ENCODE results near the gene ATP6V0A4. TPM values are rescaled to one million over a fixed set of nuclear protein-coding genes. Genes with fewer than 3 reads are reported as not detected.
"Not testable (repeated sequence)": the region's sequence is repeated elsewhere in the genome, so short reads cannot be mapped to it uniquely, and the experiment has no call there.

Gene ATP6V0A4
- polyA plus RNA-seq, 1 donor: 0.12 TPM

DNA sequence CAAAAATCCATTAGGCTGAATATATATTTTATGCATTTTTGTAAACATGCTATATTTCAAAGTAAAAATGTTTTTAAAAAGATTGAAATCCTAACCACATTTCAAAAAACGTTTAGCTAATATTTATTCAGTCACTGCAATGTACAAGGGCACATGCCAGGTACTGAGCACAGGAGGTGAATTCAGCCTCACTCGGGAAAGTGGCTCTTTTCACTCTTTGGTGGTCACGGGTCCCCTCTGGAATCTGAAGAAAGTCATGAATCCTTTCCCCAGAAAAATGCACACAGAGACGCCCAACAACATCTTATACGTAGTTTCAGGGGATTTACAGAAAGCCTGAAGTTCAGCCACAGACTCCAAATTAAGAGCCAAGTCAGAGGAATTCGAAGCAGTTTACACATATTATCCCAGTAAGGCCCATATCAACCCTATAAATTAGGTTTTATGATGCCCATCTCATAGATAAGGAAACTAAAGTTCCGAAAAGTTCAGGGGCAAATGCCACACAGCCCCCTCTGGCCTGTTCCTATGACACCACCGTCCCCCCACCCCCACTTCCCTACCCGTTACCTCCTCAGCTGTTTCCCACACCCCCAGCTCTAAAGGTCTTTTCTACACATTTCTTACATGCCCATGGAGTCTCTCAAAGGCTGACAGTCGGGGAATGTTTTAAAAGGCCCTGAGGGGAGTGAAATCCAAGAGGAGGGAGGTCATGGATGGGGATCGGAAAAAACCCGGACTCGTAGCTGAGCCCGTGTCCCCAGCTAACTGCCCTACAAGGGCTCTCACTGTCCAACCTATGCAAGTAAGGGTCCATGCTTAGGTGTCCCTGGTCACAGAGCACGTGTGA lies 87.2 kb downstream of the ATP6V0A4 start:
- Histone ChIP-seq H3K27ac (ENCODE audit: low read length) (no peak overlapping the region), H3K4me3 (ENCODE audit: low read length) (no peak overlapping the region), H3K27me3 (ENCODE audit: control insufficient read depth, insufficient read depth, low read length) (no peaks in the 10 kb centered on the region), H3K4me1 (ENCODE audit: control insufficient read depth, insufficient read depth, low read length) (no peaks in the 10 kb centered on the region), H3K36me3 (ENCODE audit: control insufficient read depth, insufficient read depth, low read length) (no peaks in the 10 kb centered on the region), H3K9me3 (ENCODE audit: control insufficient read depth, low read depth, low read length) (no peaks in the 10 kb centered on the region)
- WGBS (ENCODE audit: insufficient coverage, low lambda C conversion rate): 59% methylated on average over 4 of the region's 15 CpGs
- no peak for DNase-seq

GRCh38 chr7:138705167-138705566 lies 92.8 kb downstream of the ATP6V0A4 start:
- Histone ChIP-seq H3K4me1 (ENCODE audit: control insufficient read depth, insufficient read depth, low read length) (no peaks in the 10 kb centered on the region), H3K9me3 (ENCODE audit: control insufficient read depth, low read depth, low read length) (no peaks in the 10 kb centered on the region), H3K27me3 (ENCODE audit: control insufficient read depth, insufficient read depth, low read length) (no peaks in the 10 kb centered on the region), H3K4me3 (ENCODE audit: low read length) (no peak overlapping the region), H3K36me3 (ENCODE audit: control insufficient read depth, insufficient read depth, low read length) (no peaks in the 10 kb centered on the region), H3K27ac (ENCODE audit: low read length) (no peak overlapping the region)
- WGBS (ENCODE audit: insufficient coverage, low lambda C conversion rate): 100% methylated on average over 1 of the region's 7 CpGs
- no peak for DNase-seq

DNA sequence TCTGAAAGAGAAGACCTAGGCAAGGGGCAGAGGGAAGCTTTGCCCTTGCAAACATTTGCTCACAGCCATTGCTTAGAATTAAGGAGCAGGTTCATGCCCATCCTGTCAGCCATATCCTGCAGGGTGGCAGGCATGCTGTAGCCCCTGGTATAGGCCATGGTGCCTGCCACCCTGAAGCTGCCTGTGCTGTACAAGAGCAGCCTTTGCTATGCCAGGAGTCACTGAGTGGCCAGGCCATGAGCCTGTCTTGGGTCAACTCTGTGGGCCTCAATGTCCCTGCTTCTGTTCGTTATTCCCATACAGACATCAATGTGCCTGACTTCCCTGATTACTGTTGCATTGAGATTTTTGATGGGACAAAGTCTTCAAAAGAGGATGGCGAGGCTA lies 96.5 kb downstream of the ATP6V0A4 start:
- no peaks in the 10 kb centered on the region for H3K27me3 ChIP-seq (ENCODE audit: control insufficient read depth, insufficient read depth, low read length)
- no peak for DNase-seq
- no peaks in the 10 kb centered on the region for H3K9me3 ChIP-seq (ENCODE audit: control insufficient read depth, low read depth, low read length)
- no CpG with 5 or more reads among the region's 2 CpGs for WGBS (ENCODE audit: insufficient coverage, low lambda C conversion rate)
- no peaks in the 10 kb centered on the region for H3K4me1 ChIP-seq (ENCODE audit: control insufficient read depth, insufficient read depth, low read length)
- H3K27ac ChIP-seq (ENCODE audit: low read length): no peak overlapping the region
- H3K4me3 ChIP-seq (ENCODE audit: low read length): no peak overlapping the region
- no peaks in the 10 kb centered on the region for H3K36me3 ChIP-seq (ENCODE audit: control insufficient read depth, insufficient read depth, low read length)

- H3K4me3 ChIP-seq (ENCODE audit: low read length): no peak within 1 kb of the TSS
Observed at GRCh38 chr7:138700857-138701536, 97.0 kb downstream of the ATP6V0A4 start, which contains the start of gene SVOPL. Gene SVOPL, minus strand, starts transcription at chr7:138701362. Its CDS starts 22,317 bp downstream, at chr7:138679045.

GRCh38 chr7:138699661-138700060 lies 98.3 kb downstream of the ATP6V0A4 start:
- DNase-seq: no peak
- H3K36me3 ChIP-seq (ENCODE audit: control insufficient read depth, insufficient read depth, low read length): no peaks in the 10 kb centered on the region
- WGBS (ENCODE audit: insufficient coverage, low lambda C conversion rate): no CpG with 5 or more reads among the region's 9 CpGs
- no peaks in the 10 kb centered on the region for H3K27me3 ChIP-seq (ENCODE audit: control insufficient read depth, insufficient read depth, low read length)
- H3K27ac ChIP-seq (ENCODE audit: low read length): no peak overlapping the region
- no peak overlapping the region for H3K4me3 ChIP-seq (ENCODE audit: low read length)
- no peaks in the 10 kb centered on the region for H3K9me3 ChIP-seq (ENCODE audit: control insufficient read depth, low read depth, low read length)
- no peaks in the 10 kb centered on the region for H3K4me1 ChIP-seq (ENCODE audit: control insufficient read depth, insufficient read depth, low read length)

More at GRCh38 chr7:138700857-138701536, 97.0 kb downstream of the ATP6V0A4 start, which contains the start of gene SVOPL:
- no peaks in the 10 kb centered on the region for H3K9me3 ChIP-seq (ENCODE audit: control insufficient read depth, low read depth, low read length)
- no CpG with 5 or more reads among the region's 7 CpGs for WGBS (ENCODE audit: insufficient coverage, low lambda C conversion rate)
- H3K36me3 ChIP-seq (ENCODE audit: control insufficient read depth, insufficient read depth, low read length): no peaks in the 10 kb centered on the region
- H3K27ac ChIP-seq (ENCODE audit: low read length): no peak within 1 kb of the TSS
- H3K27me3 ChIP-seq (ENCODE audit: control insufficient read depth, insufficient read depth, low read length): no peaks in the 10 kb centered on the region
- no peaks in the 10 kb centered on the region for H3K4me1 ChIP-seq (ENCODE audit: control insufficient read depth, insufficient read depth, low read length)
- no peak for DNase-seq

DNA sequence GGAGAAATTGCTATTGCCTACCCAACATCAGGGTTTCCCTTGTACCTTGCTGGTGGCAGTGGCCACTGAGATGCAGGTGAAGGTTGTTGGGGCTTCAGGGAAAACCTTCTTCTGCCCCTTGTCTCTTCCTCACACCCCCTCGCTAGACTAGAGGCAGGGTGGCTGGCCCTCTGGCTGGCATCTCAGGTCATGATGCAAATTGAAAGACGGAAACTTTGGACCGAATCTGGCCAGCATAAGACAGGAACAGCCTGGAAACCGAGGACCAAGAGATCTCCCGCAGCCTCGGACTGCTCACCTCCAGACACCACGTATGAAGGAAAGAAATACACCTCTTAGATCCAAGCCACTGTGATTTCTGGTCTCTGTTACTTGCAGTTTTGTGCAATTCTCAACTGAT lies 99.7 kb downstream of the ATP6V0A4 start:
- Histone ChIP-seq H3K36me3 (ENCODE audit: control insufficient read depth, insufficient read depth, low read length) (no peaks in the 10 kb centered on the region), H3K27ac (ENCODE audit: low read length) (no peak overlapping the region), H3K9me3 (ENCODE audit: control insufficient read depth, low read depth, low read length) (no peaks in the 10 kb centered on the region), H3K27me3 (ENCODE audit: control insufficient read depth, insufficient read depth, low read length) (no peaks in the 10 kb centered on the region), H3K4me1 (ENCODE audit: control insufficient read depth, insufficient read depth, low read length) (no peaks in the 10 kb centered on the region), H3K4me3 (ENCODE audit: low read length) (no peak overlapping the region)
- DNase-seq: no peak
- no CpG with 5 or more reads among the region's 7 CpGs for WGBS (ENCODE audit: insufficient coverage, low lambda C conversion rate)

- Histone ChIP-seq H3K27ac (ENCODE audit: low read length) (no peak overlapping the region), H3K4me1 (ENCODE audit: control insufficient read depth, insufficient read depth, low read length) (no peaks in the 10 kb centered on the region), H3K9me3 (ENCODE audit: control insufficient read depth, low read depth, low read length) (no peaks in the 10 kb centered on the region), H3K4me3 (ENCODE audit: low read length) (no peak overlapping the region), H3K27me3 (ENCODE audit: control insufficient read depth, insufficient read depth, low read length) (no peaks in the 10 kb centered on the region), H3K36me3 (ENCODE audit: control insufficient read depth, insufficient read depth, low read length) (no peaks in the 10 kb centered on the region)
- WGBS (ENCODE audit: insufficient coverage, low lambda C conversion rate): 49% methylated on average over 2 of the region's 2 CpGs
- DNase-seq: no peak
Observed at GRCh38 chr7:138697535-138698182, 100.3 kb downstream of the ATP6V0A4 start.

DNA sequence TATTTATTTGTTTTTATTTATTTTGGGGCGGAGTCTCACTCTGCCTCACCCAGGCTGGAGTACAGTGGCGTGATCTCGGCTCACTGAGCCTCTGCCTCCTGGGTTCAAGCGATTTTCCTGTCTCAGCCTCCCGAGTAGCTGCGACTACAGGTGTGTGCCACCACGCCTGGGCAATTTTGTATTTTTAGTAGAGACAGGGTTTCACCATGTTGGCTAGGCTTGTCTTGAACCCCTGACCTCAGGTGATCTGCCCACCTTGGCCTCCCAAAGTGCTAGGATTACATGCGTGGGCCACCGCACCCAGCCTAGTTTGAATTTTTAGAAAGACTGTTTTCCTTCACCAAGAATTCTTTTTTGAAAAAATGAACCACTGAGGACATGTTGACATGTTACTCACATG lies 102.2 kb downstream of the ATP6V0A4 start:
- WGBS (ENCODE audit: insufficient coverage, low lambda C conversion rate): no CpG with 5 or more reads among the region's 9 CpGs
- not testable (repeated sequence) for H3K27me3 ChIP-seq (ENCODE audit: control insufficient read depth, insufficient read depth, low read length); H3K27ac ChIP-seq (ENCODE audit: low read length); H3K4me1 ChIP-seq (ENCODE audit: control insufficient read depth, insufficient read depth, low read length); H3K9me3 ChIP-seq (ENCODE audit: control insufficient read depth, low read depth, low read length); H3K4me3 ChIP-seq (ENCODE audit: low read length); DNase-seq; H3K36me3 ChIP-seq (ENCODE audit: control insufficient read depth, insufficient read depth, low read length)

- Histone ChIP-seq H3K36me3 (ENCODE audit: control insufficient read depth, insufficient read depth, low read length) (no peaks in the 10 kb centered on the region), H3K4me1 (ENCODE audit: control insufficient read depth, insufficient read depth, low read length) (no peaks in the 10 kb centered on the region), H3K27ac (ENCODE audit: low read length) (no peak overlapping the region), H3K9me3 (ENCODE audit: control insufficient read depth, low read depth, low read length) (no peaks in the 10 kb centered on the region), H3K27me3 (ENCODE audit: control insufficient read depth, insufficient read depth, low read length) (no peaks in the 10 kb centered on the region), H3K4me3 (ENCODE audit: low read length) (no peak overlapping the region)
- no peak for DNase-seq
- no CpG with 5 or more reads among the region's 4 CpGs for WGBS (ENCODE audit: insufficient coverage, low lambda C conversion rate)
Observed at GRCh38 chr7:138695106-138695505, 102.9 kb downstream of the ATP6V0A4 start.

DNA sequence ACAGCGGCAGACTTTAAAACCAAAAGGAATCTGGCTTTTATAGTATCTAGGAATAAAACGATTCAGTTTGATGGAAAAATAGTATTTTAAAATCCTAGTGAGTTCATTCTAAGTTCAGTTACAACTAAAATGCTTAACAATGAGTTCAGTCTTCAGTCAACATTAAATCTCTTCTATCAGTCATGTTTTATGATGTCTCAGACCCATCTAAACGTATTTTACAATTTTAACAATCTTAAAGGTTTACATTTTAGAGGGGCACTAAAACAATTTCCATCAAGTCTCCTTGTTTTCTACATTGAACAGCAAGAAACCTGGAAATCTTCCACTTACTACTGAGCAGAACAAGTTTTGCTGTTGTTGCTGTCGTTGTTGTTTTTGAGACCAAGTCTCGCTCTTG lies 106.8 kb downstream of the ATP6V0A4 start:
- no peak for DNase-seq
- no peaks in the 10 kb centered on the region for H3K36me3 ChIP-seq (ENCODE audit: control insufficient read depth, insufficient read depth, low read length)
- no peak overlapping the region for H3K27ac ChIP-seq (ENCODE audit: low read length)
- no peak overlapping the region for H3K4me3 ChIP-seq (ENCODE audit: low read length)
- H3K27me3 ChIP-seq (ENCODE audit: control insufficient read depth, insufficient read depth, low read length): no peaks in the 10 kb centered on the region
- WGBS (ENCODE audit: insufficient coverage, low lambda C conversion rate): 35% methylated on average over 2 of the region's 5 CpGs
- H3K9me3 ChIP-seq (ENCODE audit: control insufficient read depth, low read depth, low read length): no peaks in the 10 kb centered on the region
- H3K4me1 ChIP-seq (ENCODE audit: control insufficient read depth, insufficient read depth, low read length): no peaks in the 10 kb centered on the region
